ENCODE data around the gene PTBP3. TPM values are rescaled to one million over a fixed set of nuclear protein-coding genes. Genes with fewer than 3 reads are reported as not detected.
A peak's percentile ranks its signal among the peaks of the same experiment; 100 is the strongest.
"Not testable (repeated sequence)": the region's sequence is repeated elsewhere in the genome, so short reads cannot be mapped to it uniquely, and the experiment has no call there.

The PTBP3 gene
- polyA plus RNA-seq (ENCODE audit: insufficient read length in 4 of 4): 100 to 1,000 TPM in 1 of 4 donors, 10 to 100 TPM in 3; 80.3 to 110 (median 84.2) TPM

- DNase-seq (ENCODE audit: low read depth in 4 of 4, low spot score in 2 of 4): peak in 2 of 4 donors; percentile 53 to 63
Observed at GRCh38 chr9:112332977-112333638, at the start of gene PTBP3. Gene PTBP3 (minus strand): TSS chr9:112333619. CDS start chr9:112297865, 35,754 bp downstream.

DNA sequence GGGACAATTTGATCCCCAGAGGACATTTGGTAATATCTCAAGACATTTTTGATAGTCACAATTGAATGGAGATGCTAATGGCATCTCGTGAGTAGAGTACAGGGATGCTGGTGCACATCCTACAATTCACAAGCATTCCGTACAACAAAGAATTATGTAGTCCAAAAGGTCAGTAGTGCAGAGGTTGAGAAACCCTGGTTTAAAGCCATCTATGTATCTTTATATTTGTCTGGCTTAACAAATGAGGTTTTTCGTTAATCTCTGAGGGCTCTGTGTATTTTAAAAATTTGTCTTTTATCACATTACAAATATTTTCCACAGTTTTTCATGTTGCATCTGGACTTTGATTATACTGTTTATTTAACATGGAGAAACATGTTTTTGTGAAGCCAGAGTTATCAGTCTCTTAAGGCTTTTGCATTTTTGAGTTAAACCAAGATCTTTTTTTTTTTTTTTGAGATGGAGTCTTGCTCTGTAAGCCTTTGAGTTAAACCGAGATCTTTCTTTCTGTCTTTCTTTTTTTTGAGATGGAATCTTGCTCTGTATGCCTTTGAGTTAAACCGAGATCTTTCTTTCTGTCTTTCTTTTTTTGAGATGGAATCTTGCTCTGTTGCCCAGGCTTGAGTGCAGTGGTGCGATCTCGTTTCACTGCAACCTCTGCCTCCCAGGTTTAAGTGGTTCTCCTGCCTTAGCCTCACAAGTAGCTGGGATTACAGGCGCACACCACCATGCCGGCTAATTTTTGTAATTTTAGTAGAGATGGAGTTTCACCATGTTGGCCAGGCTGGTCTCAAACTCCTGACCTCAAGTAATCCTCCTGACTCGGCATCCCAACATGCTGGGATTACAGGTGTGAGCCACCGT is 49.3 kb upstream of the PTBP3 start:
- no peak for DNase-seq (ENCODE audit: low read depth in 4 of 4, low spot score in 2 of 4)

GRCh38 chr9:112382066-112382465 is 48.6 kb upstream of the PTBP3 start:
- no peak for DNase-seq (ENCODE audit: low read depth in 4 of 4, low spot score in 2 of 4)

- DNase-seq (ENCODE audit: low read depth in 4 of 4, low spot score in 2 of 4): no peak
Observed at GRCh38 chr9:112380825-112381221, 47.4 kb upstream of the PTBP3 start.

GRCh38 chr9:112380102-112380824 is 46.8 kb upstream of the PTBP3 start, which contains the start of gene HSDL2:
Gene HSDL2 (plus strand): TSS chr9:112380108. CDS start chr9:112380164, 56 bp downstream.
- peak in 2 of 4 donors; percentile 41 to 69 for DNase-seq (ENCODE audit: low read depth in 4 of 4, low spot score in 2 of 4)

DNA sequence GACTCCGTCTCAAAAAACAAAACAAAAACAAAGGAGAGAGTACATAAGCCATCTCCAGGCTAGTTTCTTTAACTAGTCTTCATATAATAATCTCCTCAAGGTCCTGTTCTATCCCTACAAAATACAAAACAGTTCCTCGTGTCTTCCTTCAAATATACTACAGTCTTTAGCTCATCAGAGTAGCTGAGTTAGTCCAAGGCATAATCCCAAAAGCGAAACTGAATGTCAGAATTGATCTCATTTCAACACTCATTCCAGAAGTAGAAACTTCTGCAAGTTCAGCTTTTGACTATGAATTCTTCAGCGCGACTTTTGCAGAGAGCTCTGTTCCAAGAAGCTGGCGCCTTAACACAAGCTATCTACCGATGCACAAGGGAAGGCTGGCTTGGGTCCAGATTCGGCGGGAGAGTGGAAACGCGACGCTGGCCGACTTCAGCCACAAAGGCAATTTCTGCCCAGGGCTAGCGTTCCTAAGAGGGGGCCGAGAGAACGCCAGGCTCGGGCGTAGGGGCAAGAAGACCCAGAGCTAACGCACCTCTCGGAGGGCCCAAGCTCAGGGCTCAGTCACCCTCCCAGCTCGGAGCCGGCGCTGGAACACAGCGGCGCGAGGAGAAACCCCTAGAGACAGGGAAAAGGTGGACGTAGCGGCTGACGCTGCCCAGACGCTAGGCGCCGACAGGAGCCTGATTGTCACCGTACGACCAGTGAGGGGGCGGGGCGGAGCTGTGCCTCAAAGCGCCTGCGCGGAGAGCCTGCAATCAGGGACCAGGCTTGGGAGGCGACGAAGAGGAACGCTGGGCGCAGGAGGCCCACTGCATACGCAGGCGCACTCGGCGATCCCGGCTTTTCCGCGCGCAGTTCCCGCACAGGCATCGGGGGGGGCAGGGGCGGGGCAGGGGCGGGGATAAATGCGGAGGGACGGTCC is 46.0 kb upstream of the PTBP3 start:
- DNase-seq (ENCODE audit: low read depth in 4 of 4, low spot score in 2 of 4): peak; percentile 93 to 98 (median 97)

- no peak for DNase-seq (ENCODE audit: low read depth in 4 of 4, low spot score in 2 of 4)
Observed at GRCh38 chr9:112378328-112379176, 45.1 kb upstream of the PTBP3 start.

DNA sequence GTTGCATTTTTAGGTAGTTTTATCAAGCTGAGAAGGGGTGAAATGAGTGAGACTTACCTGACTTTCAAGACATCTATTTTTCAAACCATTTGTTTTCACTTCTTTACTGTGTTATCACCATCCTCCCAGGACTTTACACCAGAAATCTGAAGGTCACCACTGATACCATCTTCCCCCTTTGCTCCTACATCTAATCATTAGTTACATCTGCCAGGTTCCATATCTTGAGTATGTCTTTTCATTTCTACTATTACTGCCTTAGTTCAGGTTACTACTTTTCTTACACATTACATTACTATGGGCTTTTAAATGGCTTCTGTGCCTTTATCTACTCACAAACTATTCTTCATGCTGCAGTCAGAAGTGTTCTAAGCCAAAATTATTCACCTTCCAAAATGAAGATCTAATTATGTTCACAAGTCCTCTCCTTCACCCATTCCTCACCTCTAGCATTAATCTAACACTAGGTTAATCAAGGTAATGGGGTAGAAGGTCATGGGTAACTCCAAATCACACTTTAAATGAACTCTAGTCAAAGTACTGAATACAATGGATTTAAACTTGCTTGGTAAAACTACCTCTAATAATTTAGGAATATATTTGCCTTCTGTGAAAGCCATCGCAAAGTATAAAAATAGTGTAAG is 44.4 kb upstream of the PTBP3 start:
- DNase-seq (ENCODE audit: low read depth in 4 of 4, low spot score in 2 of 4): no peak

DNA sequence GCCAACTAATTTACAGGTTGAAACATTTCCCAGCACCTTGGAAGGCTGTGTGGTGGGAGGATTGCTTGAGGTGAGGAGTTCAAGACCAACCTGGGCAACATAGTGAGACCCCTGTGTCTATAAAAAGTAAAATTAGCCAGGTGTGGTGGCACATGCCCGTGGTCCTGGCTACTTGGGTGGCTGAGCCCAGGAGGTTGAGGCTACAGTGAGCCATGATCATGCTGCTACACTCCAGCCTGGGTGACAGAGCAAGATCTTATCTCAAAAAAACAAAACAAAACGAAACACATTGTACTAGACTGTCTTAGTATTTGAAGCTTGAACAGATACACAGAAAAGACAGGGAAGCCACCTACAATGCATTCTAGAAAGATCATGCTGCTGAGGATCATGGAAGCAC is 43.7 kb upstream of the PTBP3 start:
- no peak for DNase-seq (ENCODE audit: low read depth in 4 of 4, low spot score in 2 of 4)

DNA sequence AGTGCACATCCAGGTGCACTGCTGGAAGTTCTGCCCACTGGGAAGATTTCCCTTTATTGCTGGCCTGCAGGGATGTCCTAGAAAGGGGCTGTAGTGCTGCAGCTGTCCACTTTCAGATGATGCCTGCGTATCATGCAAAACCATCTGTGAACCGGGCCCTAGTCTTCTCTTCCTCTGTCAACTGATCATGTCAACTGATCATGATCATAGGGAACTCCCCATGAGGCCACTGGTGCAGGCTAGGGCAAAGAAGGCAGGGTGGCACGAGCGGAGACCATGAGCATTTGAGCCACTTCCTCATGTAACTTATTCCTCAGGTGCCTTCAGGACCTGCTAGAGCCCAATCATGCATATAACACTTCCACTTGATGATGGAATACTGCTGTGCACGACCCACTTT is 41.9 kb upstream of the PTBP3 start:
- no peak for DNase-seq (ENCODE audit: low read depth in 4 of 4, low spot score in 2 of 4)

DNA sequence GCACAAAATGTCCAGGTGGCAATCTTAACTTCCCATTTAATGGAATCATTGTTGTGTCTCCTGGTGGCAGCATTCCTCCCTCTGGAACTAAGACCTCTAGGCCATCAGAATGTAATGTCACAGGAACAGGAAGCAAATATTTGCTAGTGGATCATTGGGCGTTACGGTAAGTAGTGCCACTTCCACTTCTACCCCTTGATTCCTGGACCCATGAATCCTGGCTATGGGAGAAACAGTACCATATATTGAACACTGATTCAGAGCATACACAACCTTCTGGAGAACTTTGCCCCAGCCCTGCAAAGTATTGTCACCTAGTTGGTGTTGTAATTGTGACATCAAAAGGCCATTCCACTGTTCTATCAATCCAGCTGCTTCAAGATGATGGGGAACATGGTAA is 40.8 kb upstream of the PTBP3 start:
- DNase-seq (ENCODE audit: low read depth in 4 of 4, low spot score in 2 of 4): not testable (repeated sequence)

DNA sequence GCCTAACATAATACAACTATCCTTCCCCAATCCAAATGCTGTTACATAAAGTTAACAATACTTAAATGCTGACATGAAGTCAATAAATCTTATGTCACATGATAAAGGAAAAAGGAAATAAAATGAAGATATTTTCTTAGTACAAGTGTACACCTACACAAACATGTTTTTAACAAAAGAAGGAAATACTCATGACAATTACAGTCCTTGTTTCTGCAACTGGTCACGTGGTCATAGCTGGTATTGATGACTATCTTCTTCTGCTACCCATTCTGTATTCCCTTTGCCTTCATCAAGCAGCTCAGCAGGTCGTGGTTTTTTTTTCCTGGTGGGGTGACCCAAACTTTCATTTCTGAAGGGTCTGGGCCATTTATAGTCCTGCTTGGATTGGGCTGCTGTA is 40.2 kb upstream of the PTBP3 start:
- DNase-seq (ENCODE audit: low read depth in 4 of 4, low spot score in 2 of 4): not testable (repeated sequence)

GRCh38 chr9:112371060-112371459 is 37.6 kb upstream of the PTBP3 start:
- no peak for DNase-seq (ENCODE audit: low read depth in 4 of 4, low spot score in 2 of 4)

DNA sequence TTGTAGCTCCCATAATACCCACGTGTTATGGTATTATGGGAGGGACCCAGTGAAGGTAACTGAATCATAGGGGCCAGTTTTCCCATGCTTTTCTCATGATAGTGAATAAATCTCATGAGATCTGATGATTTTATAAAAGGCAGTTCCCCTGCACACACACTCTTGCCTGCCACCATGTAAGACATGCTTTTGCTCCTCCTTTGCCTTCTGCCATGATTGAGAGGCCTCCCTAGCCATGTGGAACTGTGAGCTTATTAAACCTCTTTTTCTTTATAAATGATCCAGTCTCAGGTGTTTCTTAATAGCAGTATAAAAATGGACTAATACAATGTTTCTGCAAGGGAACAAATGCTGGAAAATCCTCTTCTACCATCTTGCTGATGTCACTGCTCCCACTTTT is 36.4 kb upstream of the PTBP3 start:
- DNase-seq (ENCODE audit: low read depth in 4 of 4, low spot score in 2 of 4): no peak

DNA sequence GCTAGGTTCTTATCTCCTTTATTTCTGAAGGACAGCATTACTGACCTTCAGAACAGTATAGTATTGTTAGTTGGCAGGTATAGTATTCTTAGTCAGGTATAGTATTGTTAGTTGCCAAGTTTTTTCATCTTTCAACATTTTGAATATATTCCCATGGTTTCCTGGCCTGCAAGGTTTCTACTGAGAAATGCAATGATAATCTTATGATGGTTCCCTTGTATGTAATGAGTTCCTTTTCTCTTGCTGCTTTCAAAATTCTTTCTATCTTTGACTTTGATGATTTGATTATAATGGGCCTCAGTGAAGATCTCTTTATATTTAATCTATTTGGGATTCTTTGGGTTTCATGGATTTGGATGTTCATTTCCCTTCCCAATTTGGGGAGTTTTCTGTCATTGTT is 34.0 kb upstream of the PTBP3 start:
- no peak for DNase-seq (ENCODE audit: low read depth in 4 of 4, low spot score in 2 of 4)

DNA sequence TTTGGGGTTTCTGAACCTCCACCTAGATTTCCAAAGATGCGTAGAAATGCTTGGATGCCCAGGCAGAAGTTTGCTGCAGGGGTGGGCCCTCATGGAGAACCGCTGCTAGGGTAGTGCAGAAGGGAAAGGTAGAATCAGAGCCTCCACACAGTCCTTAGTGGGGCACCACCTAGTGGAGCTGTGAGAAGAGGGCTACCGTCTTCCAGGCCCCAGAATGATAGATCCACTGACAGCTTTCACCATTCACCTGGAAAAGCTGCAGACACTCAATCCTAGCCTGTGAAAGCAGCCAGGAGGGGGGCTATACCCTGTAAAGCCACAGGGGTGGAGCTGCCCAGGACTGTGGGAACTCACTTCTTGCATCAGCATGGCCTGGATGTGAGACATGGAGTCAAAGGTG is 33.2 kb upstream of the PTBP3 start:
- no peak for DNase-seq (ENCODE audit: low read depth in 4 of 4, low spot score in 2 of 4)

DNA sequence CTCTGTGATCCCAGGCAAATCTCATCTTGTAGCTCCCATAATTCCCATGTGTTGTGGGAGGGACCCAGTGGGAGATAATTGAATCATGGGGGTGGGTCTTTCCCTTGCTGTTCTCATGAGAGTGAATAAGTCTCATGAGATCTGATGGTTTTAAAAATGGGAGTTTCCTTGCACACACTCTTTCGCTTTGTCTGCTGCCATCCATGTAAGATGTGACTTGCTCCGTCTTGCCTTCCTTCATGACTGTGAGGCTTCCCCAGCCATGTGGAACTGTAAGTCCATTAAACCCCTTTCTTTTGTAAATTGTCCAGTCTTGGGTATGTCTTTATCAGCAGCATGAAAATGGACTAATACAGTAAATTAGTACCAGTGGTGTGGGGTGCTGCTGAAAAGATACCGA is 31.8 kb upstream of the PTBP3 start:
- DNase-seq (ENCODE audit: low read depth in 4 of 4, low spot score in 2 of 4): not testable (repeated sequence)

DNA sequence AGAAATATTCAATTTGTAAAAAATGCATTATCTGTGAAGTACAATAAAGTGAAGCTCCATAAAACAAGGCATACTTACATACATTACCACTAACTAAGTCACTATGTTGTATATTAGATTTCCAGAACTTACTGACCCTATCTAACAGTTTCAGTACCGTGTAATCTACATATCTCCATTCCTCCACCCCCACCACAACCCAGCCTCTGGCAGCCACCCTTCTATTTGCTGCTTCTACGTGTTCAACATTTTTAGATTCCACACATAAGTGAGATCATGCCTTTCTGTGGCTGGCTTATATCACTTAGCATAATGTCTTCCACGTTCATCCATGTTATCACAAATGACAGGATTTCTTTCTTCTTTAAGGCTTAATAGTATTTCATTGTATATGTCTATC is 31.3 kb upstream of the PTBP3 start:
- no peak for DNase-seq (ENCODE audit: low read depth in 4 of 4, low spot score in 2 of 4)

GRCh38 chr9:112361601-112362000 is 28.2 kb upstream of the PTBP3 start:
- peak in 1 of 4 donors; percentile 25 for DNase-seq (ENCODE audit: low read depth in 4 of 4, low spot score in 2 of 4)
